Astrocyte (in vitro differentiated cells and primary cell): ENCODE results near the gene ENO2. TPM values are rescaled to one million over a fixed set of nuclear protein-coding genes. Genes with fewer than 3 reads are reported as not detected.

Experiments
- DNase-seq: peaks from one replicate; pipeline ENCODE4 v3.0.0-alpha.2; 2010; ENCODE audit warnings: low read depth
- FAIRE-seq: peaks from 2 replicates; lab custom pipeline; 2011; peaks lifted over from hg19 to GRCh38; lab: Jason Lieb, UNC
- H2AFZ ChIP-seq: 2 replicates; pipeline ENCODE4 v1.6.0; 2012; ENCODE audit warnings: low read depth, low read length, inconsistent platforms
- H3K27ac ChIP-seq: 2 replicates; pipeline ENCODE4 v1.5.1; 2011; ENCODE audit warnings: low read depth, low read length, inconsistent platforms
- H3K27me3 ChIP-seq: 2 replicates; pipeline ENCODE4 v1.6.0; 2011; ENCODE audit warnings: low read length, inconsistent platforms; ENCODE audit not compliant: insufficient read depth
- H3K36me3 ChIP-seq: 2 replicates; pipeline ENCODE4 v1.5.1; 2011; ENCODE audit warnings: low read length, inconsistent platforms; ENCODE audit not compliant: insufficient read depth
- H3K4me1 ChIP-seq: 2 replicates; pipeline ENCODE4 v1.5.1; 2011; ENCODE audit warnings: low read length, inconsistent platforms; ENCODE audit not compliant: insufficient read depth
- H3K4me2 ChIP-seq: 2 replicates; pipeline ENCODE4 v1.6.0; 2012; ENCODE audit warnings: low read length, inconsistent platforms
- H3K4me3 ChIP-seq: 2 replicates; pipeline ENCODE4 v1.5.1; 2011; ENCODE audit warnings: low read depth, mild to moderate bottlenecking, low read length, inconsistent platforms; ENCODE audit not compliant: insufficient read depth
- H3K79me2 ChIP-seq: 2 replicates; pipeline ENCODE4 v1.6.0; 2012; ENCODE audit warnings: mild to moderate bottlenecking, low read length, inconsistent platforms; ENCODE audit not compliant: insufficient read depth
- H3K9ac ChIP-seq: 2 replicates; pipeline ENCODE4 v1.6.0; 2012; ENCODE audit warnings: mild to moderate bottlenecking, low read length, inconsistent platforms
- H3K9me3 ChIP-seq: 2 replicates; pipeline ENCODE4 v1.5.1; 2012; ENCODE audit warnings: low read depth, mild to moderate bottlenecking, low read length, inconsistent platforms; ENCODE audit not compliant: insufficient read depth
- H4K20me1 ChIP-seq: 2 replicates; pipeline ENCODE4 v1.6.0; 2012; ENCODE audit warnings: low read length, inconsistent platforms; ENCODE audit not compliant: insufficient read depth
- H3K27ac Mint-ChIP-seq: one replicate; pipeline ENCODE4 v1.8.0; 2021; ENCODE audit warnings: mild to moderate bottlenecking, mixed read lengths; ENCODE audit not compliant: unreplicated experiment
- H3K27me3 Mint-ChIP-seq: one replicate; pipeline ENCODE4 v1.8.0; 2021; ENCODE audit warnings: low read depth, mixed read lengths; ENCODE audit not compliant: unreplicated experiment
- H3K36me3 Mint-ChIP-seq: one replicate; pipeline ENCODE4 v1.8.0; 2021; ENCODE audit warnings: low read depth, mixed read lengths; ENCODE audit not compliant: unreplicated experiment
- H3K4me1 Mint-ChIP-seq: one replicate; pipeline ENCODE4 v1.8.0; 2021; ENCODE audit warnings: low read depth, mixed read lengths; ENCODE audit not compliant: unreplicated experiment
- H3K4me3 Mint-ChIP-seq: one replicate; pipeline ENCODE4 v1.8.0; 2021; ENCODE audit warnings: mild to moderate bottlenecking, moderate library complexity, mixed read lengths; ENCODE audit not compliant: unreplicated experiment
- H3K9me3 Mint-ChIP-seq: one replicate; pipeline ENCODE4 v1.8.0; 2021; ENCODE audit warnings: mild to moderate bottlenecking, mixed read lengths; ENCODE audit not compliant: unreplicated experiment
- EZH2 ChIP-seq: IDR thresholded peaks from 2 replicates; pipeline ENCODE4 v1.6.1; 2012; ENCODE audit warnings: mild to moderate bottlenecking, low read length, inconsistent platforms; ENCODE audit not compliant: insufficient read depth
- total RNA-seq: library from RNA; stranded (reverse); gene quantifications from 2 replicates; pipeline ENCODE4 v1.2.1, GENCODE V29; 2021
- TF ChIP-seq, protein P1 (sequence below): IDR thresholded peaks from 2 replicates; pipeline ENCODE4 v1.5.1; 2011; ENCODE audit warnings: low read depth, mild to moderate bottlenecking, inconsistent platforms, low read length, moderate library complexity; ENCODE audit not compliant: insufficient read depth

ENO2 gene
- total RNA-seq, 1 donor from 2014 or later: 46.4 TPM

GRCh38 chr12:6943389-6943721 lies 29.0 kb downstream of the ENO2 start:
- H3K27ac ChIP-seq: peak overlapping the region; percentile 86
- H3K79me2 ChIP-seq: peaks cover 13% of the 10 kb centered on the region
- Mint-ChIP-seq H3K27me3 (no peaks in the 10 kb centered on the region), H3K27ac (peak overlapping the region; percentile 91), H3K4me1 (peaks cover 22% of the 10 kb centered on the region), H3K9me3 (peaks cover 3% of the 10 kb centered on the region), H3K4me3 (peak overlapping the region; percentile 82), H3K36me3 (peaks cover 3% of the 10 kb centered on the region)
- peak overlapping the region; percentile 87 for H3K9ac ChIP-seq
- H2AFZ ChIP-seq: peak overlapping the region; percentile 22
- FAIRE-seq: peak; percentile 50
- H3K27me3 ChIP-seq: no peaks in the 10 kb centered on the region
- H3K4me2 ChIP-seq: peak overlapping the region; percentile 94
- no peaks in the 10 kb centered on the region for H3K9me3 ChIP-seq
- peaks cover 26% of the 10 kb centered on the region for H3K4me1 ChIP-seq
- peaks cover 13% of the 10 kb centered on the region for H3K36me3 ChIP-seq
- TF ChIP-seq, protein P1, sequence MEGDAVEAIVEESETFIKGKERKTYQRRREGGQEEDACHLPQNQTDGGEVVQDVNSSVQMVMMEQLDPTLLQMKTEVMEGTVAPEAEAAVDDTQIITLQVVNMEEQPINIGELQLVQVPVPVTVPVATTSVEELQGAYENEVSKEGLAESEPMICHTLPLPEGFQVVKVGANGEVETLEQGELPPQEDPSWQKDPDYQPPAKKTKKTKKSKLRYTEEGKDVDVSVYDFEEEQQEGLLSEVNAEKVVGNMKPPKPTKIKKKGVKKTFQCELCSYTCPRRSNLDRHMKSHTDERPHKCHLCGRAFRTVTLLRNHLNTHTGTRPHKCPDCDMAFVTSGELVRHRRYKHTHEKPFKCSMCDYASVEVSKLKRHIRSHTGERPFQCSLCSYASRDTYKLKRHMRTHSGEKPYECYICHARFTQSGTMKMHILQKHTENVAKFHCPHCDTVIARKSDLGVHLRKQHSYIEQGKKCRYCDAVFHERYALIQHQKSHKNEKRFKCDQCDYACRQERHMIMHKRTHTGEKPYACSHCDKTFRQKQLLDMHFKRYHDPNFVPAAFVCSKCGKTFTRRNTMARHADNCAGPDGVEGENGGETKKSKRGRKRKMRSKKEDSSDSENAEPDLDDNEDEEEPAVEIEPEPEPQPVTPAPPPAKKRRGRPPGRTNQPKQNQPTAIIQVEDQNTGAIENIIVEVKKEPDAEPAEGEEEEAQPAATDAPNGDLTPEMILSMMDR: no peak
- TF ChIP-seq EZH2: no peak
- peaks cover 30% of the 10 kb centered on the region for H4K20me1 ChIP-seq
- DNase-seq: peak; percentile 93
- H3K4me3 ChIP-seq: peak overlapping the region; percentile 69

GRCh38 chr12:6943722-6944380 lies 29.5 kb downstream of the ENO2 start, which contains the start of the genes C12orf57 and RNU7-1:
C12orf57 (plus strand) TSS chr12:6944022; CDS start chr12:6944122, 100 bp downstream.
RNU7-1 (plus strand) TSS chr12:6943816.
- peak within 1 kb of the TSS; percentile 82 for H3K4me3 Mint-ChIP-seq
- peaks cover 22% of the 10 kb centered on the region for H3K4me1 Mint-ChIP-seq
- DNase-seq (peak; percentile 84), FAIRE-seq (no peak)
- Histone ChIP-seq H3K4me1 (peaks cover 26% of the 10 kb centered on the region), H3K79me2 (peaks cover 12% of the 10 kb centered on the region), H3K27me3 (no peaks in the 10 kb centered on the region), H4K20me1 (peaks cover 27% of the 10 kb centered on the region), H3K4me3 (peak within 1 kb of the TSS; percentile 69), H2AFZ (peak within 1 kb of the TSS; percentile 49), H3K9ac (peak within 1 kb of the TSS; percentile 87), H3K36me3 (peaks cover 9% of the 10 kb centered on the region), H3K9me3 (no peaks in the 10 kb centered on the region), H3K4me2 (peak within 1 kb of the TSS; percentile 94), H3K27ac (peak within 1 kb of the TSS; percentile 86)
- peaks cover 3% of the 10 kb centered on the region for H3K36me3 Mint-ChIP-seq
- H3K27ac Mint-ChIP-seq: peak within 1 kb of the TSS; percentile 91
- peaks cover 3% of the 10 kb centered on the region for H3K9me3 Mint-ChIP-seq
- H3K27me3 Mint-ChIP-seq: no peaks in the 10 kb centered on the region
- TF ChIP-seq, protein P1: no peak
